GM19099 (cell line): ENCODE data around the gene MYOZ2.

Experiments
- POLR2A ChIP-seq: IDR thresholded peaks from 3 replicates; pipeline ENCODE4 v1.6.1; 2011; ENCODE audit warnings: low read depth; ENCODE audit not compliant: insufficient read length; ENCODE audit errors: extremely low read depth

Gene MYOZ2

DNA sequence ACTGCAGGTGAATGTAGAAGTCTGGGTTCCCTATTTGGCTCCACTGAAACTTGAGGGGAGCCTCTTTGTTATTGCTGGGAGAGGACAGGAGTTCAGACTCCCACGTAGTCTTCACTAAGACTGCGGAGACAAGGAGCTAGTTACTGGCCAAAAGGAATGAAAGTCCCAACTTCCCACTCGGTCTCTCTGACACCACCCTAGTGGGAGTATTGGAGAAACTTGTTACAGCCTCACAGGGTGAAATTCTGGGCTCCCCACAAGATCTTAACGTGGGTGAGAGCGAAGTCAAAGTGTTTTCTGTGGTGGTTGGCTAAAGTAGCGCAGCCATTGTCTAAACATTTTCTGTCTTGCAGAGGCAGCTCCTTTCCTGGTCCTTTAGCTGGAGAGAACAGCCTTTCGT, 13.5 kb downstream of the MYOZ2 start:
- no peak for TF ChIP-seq POLR2A

DNA sequence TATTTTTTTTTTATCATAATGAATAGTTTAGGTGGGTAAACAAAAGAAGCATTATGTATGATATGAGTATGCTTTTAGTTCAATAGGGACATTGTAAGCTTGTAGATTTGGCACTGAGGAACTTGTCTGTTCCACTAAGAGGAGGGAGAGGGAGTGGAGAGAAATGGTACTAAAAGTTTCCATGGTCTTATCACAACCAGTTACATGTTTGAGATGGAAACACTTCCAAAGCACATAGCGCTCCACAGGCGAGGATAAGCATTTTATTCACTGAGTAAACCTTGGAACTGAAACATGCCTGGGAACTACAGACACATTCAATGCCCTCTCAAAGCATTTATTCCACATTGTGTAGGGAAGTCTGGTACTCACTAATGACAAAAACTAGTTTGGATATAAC, 15.5 kb downstream of the MYOZ2 start:
- TF ChIP-seq POLR2A = no peak

DNA sequence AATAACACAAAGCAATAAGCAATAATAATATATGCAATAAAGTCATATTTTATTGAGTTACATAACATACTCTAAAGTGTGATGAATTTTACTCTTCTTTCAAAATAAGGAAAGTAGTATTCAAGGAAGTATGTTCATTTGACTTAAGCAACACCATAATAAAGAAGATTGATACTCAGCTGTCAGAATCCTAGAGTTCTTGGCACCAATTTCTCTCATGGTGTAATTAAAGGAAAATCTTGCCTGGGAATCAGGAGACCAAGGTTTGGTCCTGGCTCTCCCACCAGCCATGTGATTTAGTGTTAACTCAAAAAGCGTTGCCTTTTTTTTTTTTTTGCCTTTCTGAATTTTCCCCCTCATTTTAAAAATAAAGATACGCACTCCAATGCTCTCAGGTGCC, 17.1 kb downstream of the MYOZ2 start:
- no peak for TF ChIP-seq POLR2A

GRCh38 chr4:119162174-119162573, 26.5 kb downstream of the MYOZ2 start:
- no peak for TF ChIP-seq POLR2A

GRCh38 chr4:119165767-119166166, 30.1 kb downstream of the MYOZ2 start:
- no peak for TF ChIP-seq POLR2A

GRCh38 chr4:119170195-119170594, 34.6 kb downstream of the MYOZ2 start:
- no peak for TF ChIP-seq POLR2A

- no peak for TF ChIP-seq POLR2A
Observed at GRCh38 chr4:119172223-119172622, 36.6 kb downstream of the MYOZ2 start.

DNA sequence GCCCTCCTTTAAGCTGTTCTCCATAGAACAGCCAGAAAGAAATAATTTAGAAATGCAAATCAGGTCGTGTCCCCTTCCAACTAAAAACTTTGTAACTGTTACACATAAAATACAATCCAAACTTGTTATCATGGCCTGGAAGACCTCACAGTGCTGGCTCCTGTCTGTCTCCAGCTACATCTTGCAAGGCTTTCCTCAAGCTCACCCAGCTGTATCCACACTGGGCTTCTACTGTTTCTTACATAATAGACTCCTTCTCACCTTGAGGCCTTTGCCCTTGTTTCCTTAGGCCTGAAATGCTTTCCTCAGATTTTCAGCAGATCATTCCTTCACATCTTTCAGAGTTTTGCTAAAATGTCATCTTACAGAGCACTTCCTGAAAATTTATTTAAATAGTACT, 43.4 kb downstream of the MYOZ2 start:
- no peak for TF ChIP-seq POLR2A

GRCh38 chr4:119184128-119184527, 48.5 kb downstream of the MYOZ2 start:
- no peak for TF ChIP-seq POLR2A

DNA sequence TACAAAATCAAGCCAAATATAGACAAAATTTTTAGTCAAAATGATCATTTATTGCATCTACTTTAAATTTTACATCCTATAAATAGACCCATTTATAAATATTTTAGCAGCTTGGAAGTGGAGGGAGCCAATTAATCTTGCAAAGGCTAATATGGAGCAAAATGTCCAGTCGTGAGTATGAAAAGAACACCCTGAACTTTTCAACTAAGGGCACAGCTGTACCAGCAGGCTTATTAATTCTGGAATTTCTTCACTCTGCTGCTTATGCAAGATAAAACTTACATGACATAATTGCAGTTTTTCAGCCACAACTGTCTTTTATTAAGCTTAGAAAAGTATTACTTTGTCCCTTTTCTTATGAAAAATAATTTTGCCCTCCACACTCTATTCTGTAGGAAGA, 54.0 kb downstream of the MYOZ2 start:
- TF ChIP-seq POLR2A = no peak

DNA sequence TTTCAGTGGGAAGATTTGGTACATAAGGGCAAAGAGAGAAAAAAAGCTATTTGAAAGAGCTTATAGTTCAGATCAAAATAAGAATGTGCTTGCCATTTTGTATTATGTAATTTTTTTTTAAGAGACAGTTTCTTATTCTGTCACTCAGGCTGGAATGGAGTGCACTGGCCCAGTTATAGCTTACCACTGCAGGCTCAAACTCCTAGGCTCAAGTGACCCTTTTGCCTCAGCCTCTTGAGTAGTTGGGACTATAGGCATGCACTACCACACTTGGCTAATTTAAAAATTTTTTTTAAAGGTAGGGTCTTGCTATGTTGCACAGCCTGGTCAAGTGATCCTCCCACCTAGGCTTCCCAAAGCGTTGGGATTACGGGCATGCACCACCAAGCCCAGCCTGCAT, 54.7 kb downstream of the MYOZ2 start:
- TF ChIP-seq POLR2A = no peak

DNA sequence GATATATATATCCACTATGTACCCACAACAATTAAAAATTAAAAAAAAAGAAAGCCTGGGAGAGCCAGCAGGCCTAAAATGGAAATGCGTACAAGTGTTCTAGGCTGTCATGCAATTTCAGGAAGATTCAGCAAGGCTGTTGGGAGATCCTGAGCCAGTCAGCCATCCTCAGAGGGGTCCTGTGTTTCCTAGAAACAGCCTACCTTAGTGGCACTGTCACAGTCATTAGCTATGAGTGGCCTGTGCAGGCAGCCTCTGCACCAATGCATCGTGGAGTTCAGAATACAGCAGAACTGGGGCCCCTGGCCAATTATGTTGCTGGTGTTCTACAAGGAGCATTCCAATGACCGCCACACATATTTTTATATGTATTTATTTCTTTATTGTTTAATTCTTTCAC, 55.9 kb downstream of the MYOZ2 start:
- TF ChIP-seq POLR2A = no peak

DNA sequence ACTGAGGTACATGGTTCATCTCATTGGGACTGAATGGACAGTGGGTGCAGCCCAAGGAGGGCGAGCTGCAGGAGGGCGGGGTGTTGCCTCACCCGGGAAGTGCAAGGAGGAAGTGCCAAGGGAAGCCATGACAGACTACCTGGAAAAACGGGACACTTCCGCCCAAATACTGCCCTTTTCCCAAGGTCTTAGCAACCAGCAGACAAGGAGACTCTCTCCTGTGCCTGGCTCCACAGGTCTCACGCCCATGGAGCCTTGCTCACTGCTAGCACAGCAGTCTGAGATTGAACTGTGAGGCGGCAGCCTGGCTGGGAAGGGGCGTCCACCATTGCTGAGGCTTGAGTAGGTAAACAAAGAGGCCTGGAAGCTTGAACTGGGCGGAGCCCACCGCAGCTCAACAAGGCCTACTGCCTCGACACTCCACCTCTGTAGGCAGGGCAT, 62.2 kb downstream of the MYOZ2 start:
- no peak for TF ChIP-seq POLR2A

DNA sequence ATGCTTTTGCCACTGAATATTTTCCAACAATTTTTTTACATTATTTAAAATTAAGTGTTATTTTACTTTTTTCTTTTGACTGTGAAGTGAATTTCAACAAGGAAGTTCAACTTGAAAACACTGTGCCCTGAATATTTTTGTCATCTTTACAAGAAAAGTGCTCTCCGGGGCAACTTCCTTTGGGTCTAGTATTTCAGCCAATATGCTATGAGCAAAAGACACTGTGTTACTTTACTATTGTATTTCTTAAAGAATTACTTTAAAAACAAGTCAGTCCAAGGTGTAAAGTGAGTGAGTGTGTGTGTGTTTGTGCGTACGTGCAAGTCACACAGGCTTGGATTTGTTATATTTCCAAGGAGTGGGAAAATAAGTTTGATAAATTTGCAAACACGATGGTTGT, 69.3 kb downstream of the MYOZ2 start:
- no peak for TF ChIP-seq POLR2A

DNA sequence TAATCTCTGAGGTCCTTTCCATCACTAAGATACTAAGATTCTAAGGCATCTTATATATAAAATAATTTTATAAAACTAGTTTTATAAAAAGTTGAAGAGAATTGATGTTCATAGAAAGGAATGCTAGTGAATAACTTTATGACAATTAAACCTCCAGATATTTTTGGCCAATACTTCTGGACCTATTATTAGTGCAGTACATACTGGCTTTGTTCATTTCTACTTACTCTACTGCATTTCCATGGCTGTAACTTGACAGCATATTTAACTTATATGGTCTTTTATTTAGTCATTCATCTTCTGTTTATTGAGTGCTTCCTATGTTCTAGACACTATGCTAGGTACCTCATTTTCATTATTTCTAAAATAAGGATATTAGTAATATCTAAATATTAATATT, 70.1 kb downstream of the MYOZ2 start:
- no peak for TF ChIP-seq POLR2A

DNA sequence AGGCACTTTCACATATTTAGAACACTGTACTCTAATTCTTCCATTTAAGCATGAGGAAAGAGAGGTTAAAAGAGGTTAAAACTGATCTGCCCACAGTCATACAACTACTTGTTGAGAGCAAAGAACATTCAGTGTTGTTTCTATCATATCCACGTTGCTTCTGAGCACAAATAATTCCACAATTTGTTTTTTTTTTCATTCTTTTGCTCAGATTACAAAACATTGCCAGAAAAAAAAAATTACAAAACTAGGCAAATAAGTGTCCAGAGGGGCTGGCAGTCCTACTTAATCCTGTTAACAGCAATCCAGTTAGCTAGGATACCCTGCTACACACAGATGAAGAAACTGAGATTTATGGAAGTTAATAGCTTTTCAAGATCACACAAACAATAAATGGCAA, 70.5 kb downstream of the MYOZ2 start:
- TF ChIP-seq POLR2A = no peak

- no peak for TF ChIP-seq POLR2A
Observed at GRCh38 chr4:119207051-119207450, 71.4 kb downstream of the MYOZ2 start.

GRCh38 chr4:119209077-119209476, 73.4 kb downstream of the MYOZ2 start:
- TF ChIP-seq POLR2A = no peak
